ENCODE results near the gene GYS1.

The GYS1 gene

DNA sequence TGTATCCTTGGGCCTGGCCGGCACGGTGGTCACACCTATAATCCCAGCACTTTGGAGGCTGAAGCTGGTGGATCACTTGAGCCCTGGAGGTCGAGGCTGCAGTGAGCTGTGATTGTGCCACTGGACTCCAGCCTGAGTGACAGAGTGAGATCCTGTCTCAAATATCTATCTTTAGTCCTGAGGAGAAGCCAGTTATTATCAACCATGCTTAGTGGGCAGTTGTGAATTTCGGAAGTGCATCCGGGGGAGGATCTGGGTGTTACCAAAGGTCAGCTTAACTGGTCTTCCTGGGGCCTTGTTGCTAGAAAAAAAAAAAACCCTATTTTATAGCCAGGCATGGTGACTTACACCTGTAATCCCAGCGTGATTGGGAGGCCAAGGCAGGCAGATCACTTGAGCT is 50.0 kb downstream of the GYS1 start:
- no peak overlapping the region for H3K4me3 ChIP-seq (replicated peaks in 1 of 2; ENCODE audit: low read depth in 2 of 2, low read length in 2 of 2)
- no peak for DNase-seq (ENCODE audit: low read depth in 2 of 2)
- TF ChIP-seq, protein P1, sequence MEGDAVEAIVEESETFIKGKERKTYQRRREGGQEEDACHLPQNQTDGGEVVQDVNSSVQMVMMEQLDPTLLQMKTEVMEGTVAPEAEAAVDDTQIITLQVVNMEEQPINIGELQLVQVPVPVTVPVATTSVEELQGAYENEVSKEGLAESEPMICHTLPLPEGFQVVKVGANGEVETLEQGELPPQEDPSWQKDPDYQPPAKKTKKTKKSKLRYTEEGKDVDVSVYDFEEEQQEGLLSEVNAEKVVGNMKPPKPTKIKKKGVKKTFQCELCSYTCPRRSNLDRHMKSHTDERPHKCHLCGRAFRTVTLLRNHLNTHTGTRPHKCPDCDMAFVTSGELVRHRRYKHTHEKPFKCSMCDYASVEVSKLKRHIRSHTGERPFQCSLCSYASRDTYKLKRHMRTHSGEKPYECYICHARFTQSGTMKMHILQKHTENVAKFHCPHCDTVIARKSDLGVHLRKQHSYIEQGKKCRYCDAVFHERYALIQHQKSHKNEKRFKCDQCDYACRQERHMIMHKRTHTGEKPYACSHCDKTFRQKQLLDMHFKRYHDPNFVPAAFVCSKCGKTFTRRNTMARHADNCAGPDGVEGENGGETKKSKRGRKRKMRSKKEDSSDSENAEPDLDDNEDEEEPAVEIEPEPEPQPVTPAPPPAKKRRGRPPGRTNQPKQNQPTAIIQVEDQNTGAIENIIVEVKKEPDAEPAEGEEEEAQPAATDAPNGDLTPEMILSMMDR (IDR thresholded peaks at IDR 0.05; ENCODE audit: low read depth, low read length): no peak

DNA sequence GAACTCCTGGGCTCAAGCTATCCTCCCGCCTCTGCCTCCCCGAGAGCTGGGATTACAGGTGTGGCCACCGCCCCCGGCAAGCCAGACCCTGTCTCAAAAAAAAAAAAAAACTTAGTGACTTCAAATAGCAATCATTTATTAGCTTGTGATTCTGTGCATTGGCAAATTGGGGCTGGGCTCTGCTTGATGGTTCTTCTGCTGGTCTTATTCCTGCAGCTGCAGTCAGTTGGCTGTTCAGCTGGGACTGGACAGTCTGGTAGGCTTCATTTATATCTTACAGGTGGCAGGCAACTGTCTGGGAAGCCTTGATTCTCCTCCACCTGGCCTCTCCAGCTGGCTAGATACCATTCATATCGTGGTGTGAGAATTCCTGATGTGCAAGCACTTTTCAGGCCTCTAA is 52.2 kb downstream of the GYS1 start:
- TF ChIP-seq, protein P1 (IDR thresholded peaks at IDR 0.05; ENCODE audit: low read depth, low read length): no peak
- no peak overlapping the region for H3K4me3 ChIP-seq (replicated peaks in 1 of 2; ENCODE audit: low read depth in 2 of 2, low read length in 2 of 2)
- no peak for DNase-seq (ENCODE audit: low read depth in 2 of 2)

DNA sequence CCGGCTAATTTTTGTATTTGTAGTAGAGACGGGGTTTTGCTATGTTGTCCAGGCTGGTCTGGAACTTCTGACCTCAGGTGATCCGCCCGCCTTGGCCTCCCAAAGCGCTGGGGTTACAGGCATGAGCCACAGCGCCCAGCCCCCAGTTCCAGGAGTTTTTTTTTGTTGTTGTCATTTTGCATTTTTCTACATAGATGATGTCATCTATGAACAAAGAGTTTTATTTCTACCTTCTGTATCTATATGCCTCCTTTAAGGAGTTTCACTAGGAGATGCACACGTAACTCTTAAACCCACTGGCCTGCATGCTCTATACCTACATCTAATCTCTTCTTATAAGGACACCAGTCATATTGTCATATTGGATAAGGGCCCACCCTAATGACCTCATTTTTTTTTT is 54.9 kb downstream of the GYS1 start:
- no peak overlapping the region for H3K4me3 ChIP-seq (replicated peaks in 1 of 2; ENCODE audit: low read depth in 2 of 2, low read length in 2 of 2)
- no peak for DNase-seq (ENCODE audit: low read depth in 2 of 2)
- TF ChIP-seq, protein P1 (IDR thresholded peaks at IDR 0.05; ENCODE audit: low read depth, low read length): no peak

DNA sequence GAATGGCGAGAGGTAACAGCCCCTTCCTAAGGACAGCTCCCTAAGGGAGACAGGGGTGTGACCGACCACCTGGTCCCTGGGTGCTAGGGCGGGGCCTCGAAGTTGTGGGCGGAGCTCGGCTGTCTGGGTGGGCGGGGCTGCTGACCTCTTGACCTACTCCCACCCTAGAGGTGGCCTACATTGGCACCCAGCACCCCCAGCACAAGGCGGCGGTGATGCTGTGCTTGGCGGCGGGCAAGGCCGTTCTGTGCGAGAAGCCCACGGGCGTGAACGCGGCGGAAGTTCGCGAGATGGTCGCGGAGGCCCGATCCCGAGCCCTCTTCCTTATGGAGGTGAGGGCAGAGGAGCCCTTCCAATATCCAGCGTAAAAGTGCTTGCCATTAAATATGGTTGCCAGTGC is 57.2 kb downstream of the GYS1 start:
- no peak for DNase-seq (ENCODE audit: low read depth in 2 of 2)
- no peak overlapping the region for H3K4me3 ChIP-seq (replicated peaks in 1 of 2; ENCODE audit: low read depth in 2 of 2, low read length in 2 of 2)
- TF ChIP-seq, protein P1 (IDR thresholded peaks at IDR 0.05; ENCODE audit: low read depth, low read length): no peak

DNA sequence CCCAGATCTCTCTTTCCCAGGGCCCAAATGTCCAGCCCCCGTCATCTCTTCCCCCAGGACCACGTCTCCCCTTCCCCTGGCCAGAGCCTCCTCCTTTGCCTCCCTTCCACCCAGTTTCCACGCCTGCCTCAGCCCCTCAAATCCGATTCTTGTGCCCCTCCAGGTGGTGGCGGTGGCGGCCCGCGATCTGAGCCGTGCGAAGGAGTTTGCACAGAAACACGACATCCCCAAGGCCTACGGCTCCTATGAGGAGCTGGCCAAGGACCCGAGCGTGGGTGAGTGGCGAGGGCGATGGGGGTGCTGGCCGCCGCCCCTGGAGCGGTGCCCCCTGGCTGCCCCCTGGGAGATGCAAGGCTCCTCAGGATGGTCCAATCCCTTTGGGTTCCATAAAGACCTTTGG is 58.3 kb downstream of the GYS1 start:
- H3K4me3 ChIP-seq (replicated peaks in 1 of 2; ENCODE audit: low read depth in 2 of 2, low read length in 2 of 2): no peak overlapping the region
- TF ChIP-seq, protein P1 (IDR thresholded peaks at IDR 0.05; ENCODE audit: low read depth, low read length): no peak
- no peak for DNase-seq (ENCODE audit: low read depth in 2 of 2)

DNA sequence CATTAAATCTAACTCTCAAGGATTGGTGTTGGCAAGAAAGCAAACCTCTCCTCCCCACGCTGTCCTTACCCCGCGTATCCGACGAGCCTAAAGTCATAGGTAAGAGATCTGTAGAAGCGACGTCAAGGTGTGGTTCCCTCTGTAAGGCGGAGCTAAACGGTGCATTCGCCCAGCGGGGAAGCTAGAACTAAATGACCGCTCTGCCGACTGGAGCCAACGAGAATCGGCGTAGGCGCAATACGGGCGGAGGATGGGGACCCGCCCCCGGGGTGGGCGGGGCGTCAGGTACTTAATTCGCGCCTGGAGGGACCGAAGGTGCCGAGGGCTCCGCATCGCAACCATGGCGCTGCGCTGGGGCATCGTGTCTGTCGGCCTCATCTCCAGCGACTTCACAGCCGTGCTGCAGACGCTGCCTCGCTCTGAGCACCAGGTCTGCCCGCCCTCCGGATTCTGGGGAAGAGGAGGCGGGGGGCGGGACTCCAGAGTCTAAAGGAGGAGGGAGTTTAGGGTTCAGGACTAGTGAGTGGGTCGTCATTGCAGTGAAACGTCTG is 59.7 kb downstream of the GYS1 start, which contains the start of gene DHDH:
Gene DHDH, plus strand, starts transcription at position 318 of the 551 bp plus-strand sequence. Its CDS starts 23 bp downstream, at position 341.
- TF ChIP-seq, protein P1 (IDR thresholded peaks at IDR 0.05; ENCODE audit: low read depth, low read length): no peak
- peak within 1 kb of the TSS; percentile 49 to 55 for H3K4me3 ChIP-seq (replicated peaks in 1 of 2; ENCODE audit: low read depth in 2 of 2, low read length in 2 of 2)
- peak; percentile 35 to 54 for DNase-seq (ENCODE audit: low read depth in 2 of 2)

Measured in cardiac fibroblast (primary cell).